ENCODE measurements around the gene PTPRM.

PTPRM gene

DNA sequence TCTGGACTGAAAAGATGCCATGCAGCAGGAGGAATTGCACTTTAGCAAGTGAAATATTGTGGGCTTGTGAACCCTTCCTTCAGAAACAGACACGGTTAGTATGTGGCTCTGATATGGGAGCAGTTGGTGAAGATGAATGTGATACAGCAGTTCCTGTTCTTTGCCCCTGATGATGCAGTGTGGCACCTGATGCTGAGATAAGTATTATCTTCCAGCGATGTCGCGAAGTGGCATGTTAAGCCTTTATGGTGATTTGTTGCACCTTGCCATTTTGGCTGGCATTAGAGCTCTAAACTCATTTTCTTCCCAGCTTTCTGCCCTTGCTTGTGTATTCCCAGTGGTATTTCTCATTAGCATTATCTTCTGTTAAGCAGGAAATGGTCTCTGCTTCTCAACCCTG, 600.6 kb downstream of the PTPRM start:
- no peak for DNase-seq (ENCODE audit: low read depth in 3 of 3)

DNA sequence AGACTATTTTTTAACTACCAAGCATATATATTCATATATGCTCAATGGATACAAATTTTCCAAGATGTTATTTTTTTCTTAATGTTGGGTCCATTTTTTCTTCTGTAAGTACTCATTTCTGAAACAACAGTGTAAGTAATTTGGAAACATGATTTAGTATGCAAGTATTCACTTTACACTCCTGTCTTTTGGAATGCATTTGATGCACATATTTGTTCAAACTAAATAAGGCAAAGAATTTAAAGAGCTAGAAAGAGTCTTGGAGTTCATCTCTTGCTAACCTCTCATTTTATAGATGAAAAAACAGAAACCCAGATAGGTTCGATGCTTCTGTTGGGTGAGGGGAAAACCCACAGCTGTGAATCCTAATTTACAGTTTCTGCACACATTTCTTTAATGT, 602.6 kb downstream of the PTPRM start:
- DNase-seq (ENCODE audit: low read depth in 3 of 3), result no peak

DNA sequence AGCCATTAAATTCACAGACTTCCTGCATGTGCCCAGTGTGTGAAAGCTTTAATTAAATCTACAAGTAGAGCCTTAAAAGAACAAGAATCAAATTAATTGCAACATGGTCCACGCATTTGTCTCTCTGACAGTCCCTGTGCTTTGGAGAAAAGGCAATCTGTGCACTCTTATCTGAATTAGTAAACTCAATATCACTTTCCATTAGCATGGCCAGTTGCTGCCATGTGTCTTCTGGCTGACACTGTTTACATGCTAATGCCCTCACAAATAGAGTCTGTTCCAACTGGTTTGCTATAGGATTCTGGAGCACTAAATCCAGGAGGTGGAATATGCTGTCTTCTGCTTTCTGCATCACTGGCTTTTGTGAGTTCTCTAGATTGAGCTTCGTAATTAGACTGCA, 607.7 kb downstream of the PTPRM start:
- DNase-seq (ENCODE audit: low read depth in 3 of 3), result no peak

DNA sequence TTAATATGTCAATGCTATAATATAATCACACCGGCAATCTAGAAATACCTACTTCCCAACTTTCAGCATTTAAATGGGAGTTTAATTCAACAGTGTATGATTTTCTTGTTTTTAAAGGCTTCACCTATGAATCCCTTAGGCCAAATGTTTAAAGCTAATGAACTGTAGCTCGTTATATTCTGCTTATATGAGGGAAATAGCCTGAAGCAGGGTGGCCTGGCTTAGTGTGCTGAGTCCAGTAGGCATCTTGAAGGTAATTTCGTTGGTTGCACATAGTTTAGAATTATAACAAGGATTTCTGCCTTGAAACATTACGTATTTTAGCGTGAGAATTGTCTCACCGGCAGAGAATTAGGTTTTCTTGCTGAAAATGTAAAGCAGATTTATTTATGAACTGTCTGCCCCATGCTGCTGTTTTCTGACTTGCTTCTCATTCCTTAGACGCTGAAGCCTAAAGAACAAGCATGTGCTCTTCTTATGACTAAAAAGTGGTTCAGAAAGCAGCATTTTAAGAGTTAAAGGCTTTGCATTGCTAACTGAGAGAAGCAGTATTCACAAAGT, 608.5 kb downstream of the PTPRM start:
- DNase-seq (ENCODE audit: low read depth in 3 of 3), result no peak

- no peak for DNase-seq (ENCODE audit: low read depth in 3 of 3)
These were observed 609.0 kb downstream of the PTPRM start for GRCh38 chr18:8176109-8176508.

DNA sequence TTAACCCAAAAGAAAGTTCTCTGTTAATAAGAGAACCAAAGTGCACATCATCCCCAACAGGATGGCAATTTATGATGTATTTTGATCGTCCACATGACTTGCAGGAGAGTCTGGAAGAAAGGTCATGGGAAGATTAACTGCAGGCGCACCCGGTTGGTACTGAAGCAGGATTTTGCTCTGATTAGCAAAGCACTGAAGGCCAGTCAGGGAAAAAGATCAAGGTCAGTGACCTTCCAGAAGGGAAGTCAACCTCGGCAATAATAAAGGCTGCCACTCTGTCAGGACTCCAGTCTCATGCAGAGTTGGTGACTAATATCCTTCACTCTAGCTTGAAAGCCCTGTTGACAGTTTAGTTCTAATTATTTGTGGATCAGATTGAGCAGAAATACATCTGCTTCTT, 609.4 kb downstream of the PTPRM start:
- DNase-seq (ENCODE audit: low read depth in 3 of 3), result no peak

DNA sequence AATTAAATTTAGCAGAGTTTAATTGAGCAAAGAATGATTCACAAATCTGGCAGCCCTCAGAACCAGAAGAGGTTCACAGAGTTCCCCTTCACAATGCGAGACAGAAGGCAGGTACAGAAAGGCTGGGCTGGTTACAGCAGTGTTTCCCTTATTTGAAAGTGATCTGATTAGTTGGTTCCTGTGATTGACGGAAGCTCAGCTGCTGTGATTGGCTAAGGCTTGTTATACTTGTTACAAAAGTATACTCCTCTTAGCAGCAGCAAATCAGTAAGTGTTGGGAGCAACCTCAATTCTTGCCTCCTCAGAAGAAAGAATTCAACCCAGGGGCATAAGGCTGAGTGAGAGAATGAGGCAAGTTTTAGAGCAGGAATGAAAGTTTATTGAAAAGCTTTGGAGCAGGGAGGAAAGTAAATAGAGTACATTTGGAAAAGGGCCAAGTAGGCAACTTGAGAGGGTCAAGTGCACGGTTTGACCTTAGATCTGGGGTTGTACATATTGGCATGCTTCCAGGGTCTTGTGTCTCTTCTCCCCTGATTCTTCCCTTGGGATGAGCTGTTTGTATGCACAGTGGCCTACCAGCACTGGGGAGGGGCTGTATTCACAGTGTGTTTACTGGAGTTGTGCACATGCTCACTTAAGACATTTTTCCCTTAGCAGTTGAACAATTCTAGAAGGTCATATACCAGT, 610.4 kb downstream of the PTPRM start:
- DNase-seq (ENCODE audit: low read depth in 3 of 3), result no peak

DNA sequence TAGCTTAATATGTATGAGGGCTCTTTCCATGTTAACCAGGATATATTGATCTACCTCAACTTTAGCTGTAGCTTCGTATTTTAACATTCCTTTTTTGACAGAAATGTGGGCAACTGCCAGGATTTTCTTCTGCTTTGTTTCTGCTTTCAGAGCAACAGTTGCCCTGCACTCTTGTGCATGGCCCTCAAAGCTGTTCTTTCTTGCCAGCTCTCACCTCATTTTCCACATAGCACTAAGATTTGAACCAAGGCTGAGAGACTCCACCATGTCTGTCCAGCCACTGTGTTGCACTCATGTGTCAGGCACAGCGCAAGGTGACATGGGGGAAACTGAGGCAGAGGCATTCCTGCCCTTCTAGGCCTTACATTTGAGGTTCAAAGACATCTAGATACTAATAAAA, 619.3 kb downstream of the PTPRM start:
- DNase-seq (ENCODE audit: low read depth in 3 of 3), result no peak

DNA sequence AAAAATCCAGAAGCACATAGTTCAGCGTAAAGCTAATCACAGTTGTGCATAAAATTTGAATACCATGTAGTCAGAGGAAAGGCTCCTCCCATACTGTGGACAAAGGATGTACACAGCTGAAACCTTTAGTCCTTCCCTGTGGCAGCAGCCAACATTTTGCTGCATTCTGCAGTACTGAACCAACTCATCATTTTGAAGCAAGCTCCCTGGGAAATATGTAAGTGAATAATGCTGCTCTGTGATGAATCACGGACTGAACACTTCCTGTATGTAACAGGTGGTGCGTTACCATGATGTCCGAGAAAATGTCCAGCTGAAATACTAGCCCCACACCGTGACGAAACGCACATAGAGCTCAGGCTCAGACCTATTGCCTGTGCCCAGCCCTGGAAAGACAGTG, 621.1 kb downstream of the PTPRM start:
- DNase-seq (ENCODE audit: low read depth in 3 of 3), result no peak

GRCh38 chr18:8190980-8191379, 623.9 kb downstream of the PTPRM start:
- no peak for DNase-seq (ENCODE audit: low read depth in 3 of 3)

- DNase-seq (ENCODE audit: low read depth in 3 of 3), result no peak
These were observed 627.3 kb downstream of the PTPRM start for GRCh38 chr18:8194431-8194830.

DNA sequence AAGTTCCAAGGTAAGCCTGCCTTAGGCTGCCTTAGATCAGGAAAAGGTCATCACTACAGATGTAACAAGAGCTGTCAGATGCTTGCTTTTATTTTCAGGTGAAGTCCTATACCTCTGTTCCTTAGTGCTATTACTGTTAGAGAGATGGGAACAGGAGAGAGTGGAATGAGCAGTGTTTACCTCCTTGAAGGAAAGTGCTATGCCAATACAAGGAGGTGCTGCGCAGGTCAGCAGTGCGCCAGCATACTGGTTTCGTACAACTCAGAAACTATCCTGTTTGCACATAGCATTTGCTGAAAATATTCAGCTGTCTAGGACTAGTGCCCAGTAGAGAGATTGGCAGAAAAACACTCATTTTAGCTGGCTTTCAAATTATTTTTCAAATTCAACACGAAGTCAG, 629.1 kb downstream of the PTPRM start:
- DNase-seq (ENCODE audit: low read depth in 3 of 3), result no peak

DNA sequence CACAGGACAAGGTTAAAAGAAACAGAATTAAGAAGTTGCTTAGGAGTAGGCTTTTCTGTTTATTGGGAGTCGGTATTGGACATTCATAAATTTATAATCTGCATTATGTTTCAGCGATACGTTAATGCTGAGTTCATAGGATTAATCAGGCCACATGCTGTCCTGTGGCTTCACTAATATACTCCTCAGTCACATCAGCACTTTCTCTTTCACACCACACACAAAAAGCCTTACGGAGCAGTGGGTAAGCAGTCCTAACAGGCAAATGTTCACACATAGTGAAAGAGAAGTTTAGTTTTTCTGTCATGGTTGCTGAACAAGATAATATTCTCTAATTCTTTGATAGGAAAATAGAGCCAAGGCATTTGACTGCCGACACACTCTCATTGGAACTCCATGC, 630.4 kb downstream of the PTPRM start:
- no peak for DNase-seq (ENCODE audit: low read depth in 3 of 3)

DNA sequence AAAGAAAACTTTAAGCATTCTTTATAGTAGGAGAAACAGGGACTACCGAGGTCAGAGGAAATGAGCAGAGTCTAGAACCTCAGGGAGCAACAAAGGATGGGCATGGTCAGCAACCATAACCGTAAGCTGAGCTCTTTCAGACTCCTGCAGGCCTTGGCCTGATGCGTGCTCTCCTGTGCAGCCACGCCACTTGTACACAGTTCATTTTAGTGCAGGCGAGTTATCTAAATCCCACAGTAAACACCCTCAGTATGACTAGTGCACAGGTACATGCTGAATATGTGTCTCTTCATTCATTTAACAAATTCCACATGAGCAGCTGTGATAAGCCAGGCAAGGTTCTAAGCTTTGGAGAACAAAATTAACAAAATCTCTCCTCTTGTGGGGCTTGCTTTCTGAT, 640.9 kb downstream of the PTPRM start:
- DNase-seq (ENCODE audit: low read depth in 3 of 3), result no peak

- no peak for DNase-seq (ENCODE audit: low read depth in 3 of 3)
These were observed 641.6 kb downstream of the PTPRM start for GRCh38 chr18:8208716-8209115.

GRCh38 chr18:8212896-8213780, 646.0 kb downstream of the PTPRM start:
- DNase-seq (ENCODE audit: low read depth in 3 of 3), result no peak

DNA sequence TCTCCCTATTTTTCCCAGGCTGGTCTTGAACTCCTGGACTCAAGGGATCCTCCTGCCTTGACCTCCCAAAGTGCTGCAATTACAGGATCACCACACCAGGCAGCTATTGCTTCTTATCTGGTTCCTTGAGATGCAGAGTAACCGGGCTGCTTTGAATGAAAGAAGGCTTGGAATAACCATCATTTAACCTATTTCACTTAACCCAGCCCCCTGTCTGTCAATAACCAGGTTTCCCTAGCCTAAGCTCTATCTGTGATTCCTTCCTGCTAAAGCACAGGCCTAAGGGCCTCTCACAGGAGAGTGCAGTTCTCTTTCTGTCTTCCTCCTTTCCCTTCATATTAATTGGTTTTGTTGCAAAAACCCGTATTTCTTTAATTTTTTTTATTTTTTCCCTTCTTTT, 648.6 kb downstream of the PTPRM start:
- no peak for DNase-seq (ENCODE audit: low read depth in 3 of 3)

DNA sequence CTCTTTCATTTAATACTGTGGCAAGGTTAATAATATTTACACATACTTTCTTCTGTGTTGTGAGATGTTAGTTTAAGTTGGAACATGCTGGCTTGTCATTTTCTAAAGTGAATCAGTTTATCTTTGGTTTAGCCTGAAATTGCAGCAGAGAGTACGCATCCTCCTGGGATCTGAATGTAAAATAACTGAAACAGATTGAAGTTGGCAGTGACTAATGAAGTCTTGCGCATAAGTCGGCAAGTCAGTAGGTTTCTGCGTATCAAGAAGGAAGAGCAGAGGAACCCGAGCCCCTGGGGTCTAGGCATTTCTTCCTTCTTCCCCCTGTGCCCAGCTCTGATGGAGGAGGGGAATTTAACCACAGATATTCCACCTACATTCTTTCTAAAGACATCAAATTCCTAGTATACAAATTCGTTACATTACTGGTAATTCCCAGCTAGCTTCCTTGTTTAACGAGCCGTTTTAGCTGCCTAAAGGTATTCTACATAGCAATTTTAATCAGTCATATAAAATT, 650.0 kb downstream of the PTPRM start:
- DNase-seq (ENCODE audit: low read depth in 3 of 3), result no peak

- DNase-seq (ENCODE audit: low read depth in 3 of 3), result no peak
These were observed 651.1 kb downstream of the PTPRM start for GRCh38 chr18:8218197-8218596.

DNA sequence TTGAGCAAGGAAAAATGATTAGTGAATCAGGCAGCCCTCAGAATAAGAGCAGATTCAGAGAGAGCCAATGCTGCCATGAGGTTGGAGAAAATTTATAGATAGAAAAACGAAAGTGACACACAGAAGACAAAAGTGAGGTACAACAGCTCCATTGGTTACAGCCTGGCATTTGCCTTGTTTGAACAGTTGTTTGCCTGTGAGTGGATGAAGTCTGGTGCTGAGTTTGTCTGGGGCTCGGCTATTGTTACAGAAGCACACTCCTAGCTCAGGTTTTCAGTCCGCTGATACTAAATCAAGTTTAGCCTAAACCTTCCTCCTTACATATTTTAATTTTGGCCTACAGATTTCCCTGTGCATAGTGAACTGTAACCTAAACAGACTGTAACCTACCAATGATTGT, 654.3 kb downstream of the PTPRM start:
- DNase-seq (ENCODE audit: low read depth in 3 of 3), result no peak

- no peak for DNase-seq (ENCODE audit: low read depth in 3 of 3)
These were observed 657.5 kb downstream of the PTPRM start for GRCh38 chr18:8224576-8224975.

- no peak for DNase-seq (ENCODE audit: low read depth in 3 of 3)
These were observed 661.9 kb downstream of the PTPRM start for GRCh38 chr18:8229040-8229439.

GRCh38 chr18:8229787-8230186, 662.7 kb downstream of the PTPRM start:
- DNase-seq (ENCODE audit: low read depth in 3 of 3), result no peak

Data from stimulated activated CD4-positive, alpha-beta T cell treated with anti-CD3 and anti-CD28 coated beads, TNF-alpha, amount 100 ng/mL, for 4 hours (primary cell).